Fibroblast of villous mesenchyme (primary cell): ENCODE measurements around the gene RETREG1. TPM values are rescaled to one million over a fixed set of nuclear protein-coding genes. Genes with fewer than 3 reads are reported as not detected.
A peak's percentile ranks its signal among the peaks of the same experiment; 100 is the strongest.

ENCODE experiments used
- DNase-seq: peaks from one replicate; pipeline ENCODE4 v3.0.0-alpha.2; 2010; ENCODE audit warnings: low read depth
- H3K4me3 ChIP-seq: 2 replicates; pipeline ENCODE4 v1.5.1; 2011; ENCODE audit warnings: low read depth, mild to moderate bottlenecking, low read length
- CTCF ChIP-seq: IDR thresholded peaks from 2 replicates; pipeline ENCODE4 v1.5.1; 2012; ENCODE audit warnings: low read depth, mild to moderate bottlenecking, low read length; ENCODE audit not compliant: insufficient read depth
- total RNA-seq: library from RNA; depleted of rRNA; stranded (reverse); fragments of >200 nt; gene quantifications from 2 replicates; pipeline ENCODE4 v1.2.3, GENCODE V29; 2012

The RETREG1 gene
- total RNA-seq, 1 donor, result 1.7 TPM

GRCh38 chr5:16639206-16639605 is 22.4 kb upstream of the RETREG1 start:
- TF ChIP-seq CTCF, result no peak
- DNase-seq, result no peak
- H3K4me3 ChIP-seq, result no peak overlapping the region

- H3K4me3 ChIP-seq, result no peak overlapping the region
- peak; percentile 6 for DNase-seq
- no peak for TF ChIP-seq CTCF
Observed at GRCh38 chr5:16628376-16628775, 11.6 kb upstream of the RETREG1 start.

GRCh38 chr5:16626696-16627264 is 10.0 kb upstream of the RETREG1 start:
- TF ChIP-seq CTCF, result no peak
- H3K4me3 ChIP-seq, result no peak overlapping the region
- peak; percentile 29 for DNase-seq

- no peak for TF ChIP-seq CTCF
- no peak overlapping the region for H3K4me3 ChIP-seq
- no peak for DNase-seq
Observed at GRCh38 chr5:16625096-16625495, 8.3 kb upstream of the RETREG1 start.

- TF ChIP-seq CTCF, result no peak
- DNase-seq, result no peak
- H3K4me3 ChIP-seq, result no peak overlapping the region
Observed at GRCh38 chr5:16619136-16619535, 2.3 kb upstream of the RETREG1 start.

- no peak for DNase-seq
- H3K4me3 ChIP-seq, result no peak overlapping the region
- no peak for TF ChIP-seq CTCF
Observed at GRCh38 chr5:16618138-16618897, 1.5 kb upstream of the RETREG1 start.
